ENCODE data around the gene SF3B1.
"Not testable (repeated sequence)": the region's sequence is repeated elsewhere in the genome, so short reads cannot be mapped to it uniquely, and the experiment has no call there.

SF3B1 gene

DNA sequence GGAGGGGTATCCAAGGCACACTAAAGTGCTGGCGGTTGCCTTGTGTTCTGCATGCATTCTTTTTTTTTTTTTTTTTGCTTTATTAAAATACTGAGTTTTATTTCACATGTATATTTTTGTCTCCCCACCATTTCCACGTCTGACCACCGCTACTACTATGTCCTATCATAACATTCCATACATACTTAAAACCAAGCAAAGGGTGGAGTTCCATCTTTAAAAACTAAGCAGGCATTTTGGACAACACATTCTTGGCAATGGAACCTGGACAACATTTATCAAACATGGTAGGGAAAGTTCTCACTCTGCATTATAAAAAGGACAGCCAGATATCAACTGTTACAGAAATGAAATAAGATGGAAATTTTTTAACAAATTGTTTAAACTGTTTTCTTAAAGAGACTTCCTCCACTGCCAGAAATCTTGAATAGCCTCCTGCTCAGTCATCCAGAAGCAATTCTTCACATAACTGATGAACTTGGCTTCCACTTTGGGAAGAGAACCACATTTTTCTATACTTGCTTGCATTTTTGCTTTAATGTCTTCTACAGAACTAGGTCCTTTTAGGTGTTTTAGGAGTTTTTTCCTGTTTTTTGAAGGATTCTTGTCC lies 55.4 kb downstream of the SF3B1 start:
- DNase-seq: not testable (repeated sequence)

- DNase-seq: peak; percentile 39
Observed at GRCh38 chr2:197378494-197379307, 56.1 kb downstream of the SF3B1 start.

- no peak for DNase-seq
Observed at GRCh38 chr2:197378086-197378485, 56.7 kb downstream of the SF3B1 start.

DNA sequence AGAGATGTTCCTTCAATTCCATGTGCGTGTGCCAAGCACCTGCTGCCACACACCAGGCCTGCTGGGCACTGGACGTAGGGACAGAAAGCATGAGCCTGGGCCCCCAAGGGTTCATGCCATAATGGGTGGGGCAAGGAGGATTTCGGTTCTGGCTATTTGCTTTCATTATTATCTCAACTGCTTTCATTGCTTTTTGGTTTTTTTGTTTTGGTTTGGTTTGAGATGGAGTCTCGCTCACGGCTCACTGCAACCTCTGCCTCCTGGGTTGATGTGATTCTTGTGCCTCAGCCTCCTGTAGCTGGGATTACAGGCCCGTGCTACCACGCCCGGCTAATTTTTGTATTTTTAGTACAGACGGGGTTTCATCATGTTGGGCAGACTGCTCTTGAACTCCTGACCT lies 57.2 kb downstream of the SF3B1 start:
- no peak for DNase-seq

DNA sequence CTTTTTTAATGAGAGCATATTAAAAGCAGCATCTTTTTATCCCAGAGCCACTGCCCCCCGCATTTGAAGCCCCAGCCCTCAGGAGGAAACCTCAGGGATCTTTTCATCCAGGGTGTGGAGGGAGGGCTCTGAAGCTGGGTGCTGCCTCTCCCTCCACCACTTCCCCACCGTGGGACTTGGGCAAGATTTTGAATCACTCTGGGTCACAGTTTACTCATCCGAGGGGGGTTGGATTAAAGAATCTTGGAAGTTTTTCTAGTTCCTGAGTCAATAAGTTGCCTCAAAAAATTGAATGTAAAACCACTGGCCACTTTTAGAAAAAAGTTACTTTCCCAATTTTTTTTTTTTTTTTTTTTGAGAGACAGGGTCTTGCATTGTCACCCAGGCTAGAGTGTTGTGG lies 62.2 kb downstream of the SF3B1 start:
- DNase-seq: no peak

GRCh38 chr2:197370664-197371063 lies 64.2 kb downstream of the SF3B1 start:
- not testable (repeated sequence) for DNase-seq

DNA sequence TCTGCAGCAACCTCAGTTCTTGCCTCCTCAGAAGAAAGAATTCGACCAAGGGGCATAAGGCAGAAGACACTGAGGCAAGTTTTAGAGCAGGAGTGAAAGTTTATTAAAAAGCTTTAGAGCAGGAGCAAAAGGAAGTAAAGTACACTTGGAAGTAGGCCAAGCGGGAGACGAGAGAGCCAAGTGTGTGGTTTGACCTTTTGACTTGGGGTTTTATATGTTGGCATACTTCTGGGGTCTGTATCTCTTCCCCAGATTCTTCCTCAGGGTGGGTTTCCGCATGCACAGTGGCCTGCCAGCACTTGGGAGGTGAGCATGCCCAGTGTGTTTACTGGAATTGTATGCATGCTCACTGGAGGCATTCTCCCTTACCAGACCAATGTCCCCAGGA lies 64.9 kb downstream of the SF3B1 start:
- DNase-seq: no peak

DNA sequence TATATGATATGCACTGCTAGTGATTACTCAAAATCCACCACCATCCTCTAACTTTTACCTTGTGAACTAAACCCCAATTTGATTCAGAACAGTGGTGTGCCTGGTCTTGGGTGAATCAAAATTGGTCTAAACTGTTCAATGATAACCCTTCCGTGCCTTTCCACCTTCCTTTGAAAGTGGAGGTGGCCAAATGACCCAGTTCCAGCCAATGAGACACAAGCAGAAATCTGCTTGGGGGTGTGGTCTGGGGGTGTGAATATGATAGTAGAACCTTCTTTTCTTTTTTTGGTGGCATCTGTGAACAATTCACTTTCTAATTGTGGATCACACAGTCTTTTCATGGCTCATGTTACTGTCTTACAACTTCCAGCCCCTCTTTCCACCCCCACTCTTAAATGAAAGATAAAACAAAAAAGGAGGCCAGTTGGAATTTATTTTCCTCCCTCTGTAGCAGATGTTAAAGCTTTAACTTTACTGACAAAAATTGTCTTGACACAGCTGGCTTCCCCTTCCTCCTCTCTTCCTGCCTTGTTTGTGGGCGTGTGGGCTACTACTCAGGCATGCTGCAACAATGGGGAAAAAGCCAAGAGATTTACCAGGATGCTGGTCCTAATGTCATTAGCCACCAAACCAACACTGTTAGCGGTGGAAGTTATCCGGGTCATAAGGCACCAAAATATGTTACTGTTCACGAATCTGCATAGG lies 65.4 kb downstream of the SF3B1 start:
- DNase-seq: no peak

DNA sequence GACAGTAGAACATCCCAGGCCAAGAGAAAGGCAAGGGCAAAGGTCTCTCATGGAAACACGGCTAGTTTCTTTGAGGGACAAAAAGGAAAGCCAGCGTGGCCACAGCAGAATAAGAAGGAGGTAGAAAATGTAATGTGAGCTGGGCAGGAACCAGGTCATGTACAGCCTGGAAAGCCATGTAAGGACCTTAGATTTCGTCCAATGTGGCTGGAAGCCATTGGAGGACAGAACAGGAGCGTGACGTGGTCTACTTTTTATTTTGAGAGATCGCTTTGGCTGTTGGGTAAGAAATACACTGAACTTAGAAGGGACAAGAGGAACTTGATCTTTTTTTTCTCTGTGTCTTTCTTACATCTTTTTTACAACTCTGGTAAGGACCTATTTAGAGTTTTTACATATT lies 66.4 kb downstream of the SF3B1 start:
- DNase-seq: no peak

GRCh38 chr2:197363998-197364397 lies 70.8 kb downstream of the SF3B1 start:
- no peak for DNase-seq

DNA sequence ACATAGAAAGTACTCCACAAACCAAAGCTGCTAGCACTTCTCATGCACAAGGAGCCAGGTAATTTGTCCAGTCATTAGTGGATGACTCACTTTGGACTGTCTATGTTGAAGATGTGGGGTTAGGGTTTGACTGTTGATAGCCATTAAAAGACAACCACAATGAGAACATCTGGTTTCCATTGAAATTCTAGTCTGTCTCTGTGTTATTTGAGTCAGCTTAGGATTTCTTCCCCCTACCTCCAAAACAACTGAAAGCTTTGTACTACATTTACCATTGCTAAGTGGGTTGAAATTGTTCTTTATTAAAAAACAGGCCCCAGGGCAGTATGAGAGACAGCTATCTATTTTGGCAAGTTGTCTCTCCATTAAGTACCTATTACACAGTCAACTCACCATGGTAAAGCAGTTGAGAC lies 74.1 kb downstream of the SF3B1 start:
- no peak for DNase-seq

DNA sequence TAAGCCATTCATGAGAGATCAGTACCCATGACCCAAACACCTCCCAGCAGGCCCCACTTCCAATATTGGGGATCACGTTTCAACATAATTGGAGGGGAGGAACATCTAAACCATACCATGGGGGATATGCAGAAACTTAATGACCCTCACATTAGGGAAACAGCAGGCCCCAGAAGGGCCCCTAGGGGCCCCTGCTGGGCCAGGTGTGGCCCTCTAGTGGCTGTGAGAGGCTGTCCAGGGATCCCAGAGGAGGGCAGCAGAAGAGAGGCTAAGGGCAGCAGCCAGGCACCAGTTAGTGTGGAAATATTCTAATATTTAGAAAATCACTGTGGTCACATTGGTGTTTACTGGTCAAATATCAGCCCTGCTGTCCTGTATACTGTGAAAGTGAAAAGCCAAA lies 75.0 kb downstream of the SF3B1 start:
- DNase-seq: no peak

- no peak for DNase-seq
Observed at GRCh38 chr2:197358931-197359330, 75.9 kb downstream of the SF3B1 start.

GRCh38 chr2:197357986-197358385 lies 76.8 kb downstream of the SF3B1 start:
- DNase-seq: no peak

- DNase-seq: no peak
Observed at GRCh38 chr2:197356136-197356535, 78.7 kb downstream of the SF3B1 start.

- no peak for DNase-seq
Observed at GRCh38 chr2:197354169-197354558, 80.7 kb downstream of the SF3B1 start.

DNA sequence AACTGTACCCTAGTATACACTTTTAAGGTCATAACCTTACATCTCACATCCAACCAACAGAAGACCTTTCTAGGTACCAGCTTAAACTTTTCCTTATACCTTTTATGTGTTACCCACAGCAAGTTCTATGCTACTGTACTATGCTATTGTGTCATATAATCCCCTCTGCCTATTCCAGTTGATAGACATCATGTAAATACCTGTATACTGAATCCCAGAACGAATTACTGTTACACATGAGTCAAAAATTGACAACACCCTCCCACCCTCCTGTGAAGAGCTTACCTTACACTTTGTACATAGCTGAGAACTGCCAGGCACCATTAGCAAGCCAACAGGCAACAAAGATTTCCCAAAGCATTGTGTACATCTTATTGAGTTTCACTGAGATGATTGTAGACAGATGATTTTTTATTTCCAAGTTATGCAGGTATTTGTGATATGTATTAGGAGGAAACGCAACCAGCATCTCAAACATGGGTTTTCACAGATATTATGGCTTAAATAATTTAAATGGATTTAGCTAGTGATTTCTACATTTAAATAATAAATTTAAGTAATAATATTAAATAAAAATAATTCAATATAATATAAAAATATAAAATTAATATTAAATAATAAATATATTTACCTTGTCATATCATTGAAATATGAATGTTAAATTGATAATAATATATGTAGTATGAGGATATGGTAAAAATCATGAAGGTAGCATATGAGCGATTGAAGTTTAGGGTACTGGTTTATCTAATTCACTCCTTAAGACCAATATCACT lies 81.2 kb downstream of the SF3B1 start:
- DNase-seq: no peak

- DNase-seq: no peak
Observed at GRCh38 chr2:197349699-197350098, 85.1 kb downstream of the SF3B1 start.

DNA sequence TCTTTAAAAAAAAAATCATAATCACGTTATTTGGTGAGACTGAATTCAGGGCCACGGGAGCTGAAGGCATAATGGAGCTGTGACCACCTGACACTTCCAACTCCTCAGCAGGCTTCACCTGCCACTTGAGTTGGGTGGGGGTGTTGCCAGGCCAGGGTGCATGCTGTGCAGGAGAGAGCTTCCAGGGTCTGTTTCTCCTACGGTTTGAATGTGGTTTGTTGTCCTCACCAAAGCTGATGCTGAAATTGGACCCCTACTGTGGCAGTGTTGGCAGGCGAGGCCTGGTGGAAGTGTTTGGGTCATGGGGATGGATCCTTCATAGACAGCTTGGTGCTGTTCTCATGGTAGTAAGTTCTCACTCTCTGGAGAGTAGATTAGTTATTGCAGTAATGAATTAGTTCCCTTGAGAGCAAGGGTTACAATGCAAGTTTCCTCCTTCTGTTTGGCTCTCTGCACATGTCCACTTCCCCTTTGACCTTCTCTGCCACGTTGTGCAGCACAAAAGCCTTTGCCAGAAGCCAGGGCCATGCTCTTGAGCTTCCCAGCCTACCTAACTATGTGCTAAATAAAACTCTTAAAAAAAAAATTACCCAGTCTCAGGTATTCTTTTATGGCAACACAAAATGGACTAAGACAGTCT lies 86.0 kb downstream of the SF3B1 start:
- no peak for DNase-seq

- DNase-seq: no peak
Observed at GRCh38 chr2:197345846-197346370, 88.9 kb downstream of the SF3B1 start.

GRCh38 chr2:197343968-197344367 lies 90.9 kb downstream of the SF3B1 start:
- not testable (repeated sequence) for DNase-seq

DNA sequence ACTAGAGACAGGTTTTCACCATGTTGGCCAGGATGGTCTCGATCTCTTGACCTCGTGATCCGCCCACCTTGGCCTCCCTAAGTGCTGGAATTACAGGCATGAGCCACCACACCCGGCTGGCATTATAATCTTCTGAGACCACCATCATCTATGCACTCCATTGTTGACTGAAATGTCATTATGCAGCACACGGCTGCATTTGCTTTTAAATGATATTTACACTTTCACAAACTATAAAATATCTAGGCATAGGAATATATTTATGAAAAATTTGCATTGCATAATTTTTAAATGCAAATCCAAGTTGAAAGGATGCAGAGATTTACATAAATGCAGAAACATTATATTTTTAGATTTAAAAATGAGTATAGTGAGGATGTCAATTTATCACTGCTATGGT lies 94.2 kb downstream of the SF3B1 start:
- no peak for DNase-seq
